T-cell (primary cell): ENCODE data around the gene ZSCAN18. TPM values are rescaled to one million over a fixed set of nuclear protein-coding genes. Genes with fewer than 3 reads are reported as not detected.

ENCODE experiments used
- ATAC-seq, 4 experiments: fragments of 200-7000 bp in 3 of 4; fragments of 150-1000 bp in 1 of 4; cut with Tn5 transposase; replicated peaks in 1 of 4; 1 replicate in 3 of 4; 2 replicates in 1 of 4; pipeline ENCODE4 v1.10.0; 2021; ENCODE audit warnings: moderate library complexity in 3 of 4, mild to moderate bottlenecking in 2 of 4, moderate number of reproducible peaks in 1 of 4
- CTCF ChIA-PET, 2 donors: fragments of 300-600 bp; sonication (Branson Sonifier 250); formaldehyde crosslinking; loops; one replicate each; lab custom pipeline; 2022; ENCODE audit warnings: antibody characterized with exemption in 2 of 2; lab: Charles Lee
- POLR2A ChIA-PET, 2 donors: fragments of 300-600 bp; sonication (Branson Sonifier 250); formaldehyde crosslinking; loops; one replicate each; lab custom pipeline; 2022; ENCODE audit warnings: antibody characterized with exemption in 2 of 2; lab: Charles Lee
- DNase-seq, 35 experiments: peaks; one replicate each; pipeline versions ENCODE4 v3.0.0 to v3.0.0-alpha.2; 2013 to 2023
- H3K27ac ChIP-seq: one replicate; pipeline ENCODE4 v1.5.1; 2013; ENCODE audit warnings: low read length
- H3K27me3 ChIP-seq, 2 experiments: replicated peaks in 1 of 2; 1 replicate in 1 of 2; 2 replicates in 1 of 2; pipeline versions ENCODE4 v1.6.1 to v1.7.0; 2013; ENCODE audit warnings: low read length in 1 of 2, mixed read lengths in 1 of 2; ENCODE audit not compliant: control insufficient read depth in 2 of 2, insufficient read depth in 2 of 2; ENCODE audit errors: extremely low read depth in 1 of 2
- H3K36me3 ChIP-seq, 2 donors: 1 replicate in 1 of 2; 2 replicates in 1 of 2; pipeline versions ENCODE4 v1.6.1 to v1.7.0; 2013; ENCODE audit warnings: low read length in 1 of 2; ENCODE audit not compliant: control insufficient read depth in 2 of 2, insufficient read depth in 1 of 2; ENCODE audit errors: extremely low read depth in 1 of 2
- H3K4me1 ChIP-seq, 2 experiments: 1 replicate in 1 of 2; 2 replicates in 1 of 2; pipeline versions ENCODE4 v1.6.1 to v1.7.0; 2013; ENCODE audit warnings: low read length in 2 of 2, mixed read lengths in 1 of 2; ENCODE audit not compliant: insufficient read depth in 2 of 2, control insufficient read depth in 1 of 2; ENCODE audit errors: extremely low read depth in 1 of 2
- H3K4me3 ChIP-seq, 2 donors: 1 replicate in 1 of 2; 2 replicates in 1 of 2; pipeline versions ENCODE4 v1.5.1 to v1.7.0; 2013; ENCODE audit warnings: mild to moderate bottlenecking in 2 of 2, low read length in 1 of 2, moderate library complexity in 1 of 2; ENCODE audit not compliant: control insufficient read depth in 1 of 2; ENCODE audit errors: extremely low read depth in 1 of 2
- H3K9me3 ChIP-seq: 2 replicates; pipeline ENCODE4 v1.7.0; 2013
- H3K27ac Mint-ChIP-seq, 2 donors: one replicate each; pipeline ENCODE4 v1.8.0; 2020 to 2021; ENCODE audit warnings: mild to moderate bottlenecking in 2 of 2, mixed read lengths in 2 of 2
- H3K27me3 Mint-ChIP-seq, 2 donors: one replicate each; pipeline ENCODE4 v1.8.0; 2021 to 2022; ENCODE audit warnings: mixed read lengths in 2 of 2
- H3K36me3 Mint-ChIP-seq: one replicate; pipeline ENCODE4 v1.8.0; 2021; ENCODE audit warnings: mixed read lengths
- H3K4me1 Mint-ChIP-seq, 3 donors: one replicate each; pipeline ENCODE4 v1.8.0; 2020 to 2022; ENCODE audit warnings: mixed read lengths in 3 of 3, mild to moderate bottlenecking in 1 of 3
- H3K4me3 Mint-ChIP-seq, 3 donors: one replicate each; pipeline ENCODE4 v1.8.0; 2020 to 2022; ENCODE audit warnings: mild to moderate bottlenecking in 3 of 3, mixed read lengths in 3 of 3, moderate library complexity in 3 of 3
- H3K9me3 Mint-ChIP-seq, 3 donors: one replicate each; pipeline ENCODE4 v1.8.0; 2020 to 2022; ENCODE audit warnings: mixed read lengths in 3 of 3
- WGBS: methylation state at CpG from one replicate; pipeline ENCODE4 v1.1.5; 2013; ENCODE audit warnings: missing lambda C conversion rate; ENCODE audit not compliant: insufficient coverage; 5-methylcytosine and 5-hydroxymethylcytosine counted together
- total RNA-seq, 35 experiments: library from RNA in 6 of 35; stranded (reverse) in 6 of 35; fragments of 120-200 nt in 1 of 35; gene quantifications; one replicate each; pipeline versions ENCODE4 v1.2.1 to v1.2.4 and lab custom pipeline; 2013 to 2026

Gene ZSCAN18
- total RNA-seq, 5 donors from 2014 or later (not counting 1 experiment from before 2014, with no cell fraction given): 45.3 to 62.6 (median 52.4) TPM

DNA sequence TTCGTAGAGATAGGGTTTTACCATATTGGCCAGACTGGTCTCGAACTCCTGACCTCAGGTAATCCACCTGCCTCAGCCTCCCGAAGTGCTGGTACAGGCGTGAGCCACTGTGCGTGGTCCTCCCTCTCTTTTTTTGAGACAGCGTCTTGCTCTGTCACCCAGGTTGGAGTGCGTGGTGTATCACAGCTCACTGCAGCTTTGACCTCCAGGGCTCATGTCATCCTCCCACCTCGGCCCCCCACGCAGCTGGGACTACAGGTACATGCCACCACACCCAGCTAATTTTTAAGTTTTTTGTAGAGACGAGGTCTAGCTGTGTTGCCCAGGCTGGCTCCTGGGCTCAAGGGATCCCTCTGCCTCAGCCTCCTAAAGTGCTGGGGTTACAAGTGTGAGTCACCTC, 18.2 kb downstream of the ZSCAN18 start:
- ChIA-PET CTCF (interaction anchor here in 1 of 2 donors (0.7 kb wide), 1 partner anchor 381 kb away, joined by 9 read pairs; no protein-coding TSS in a partner anchor), POLR2A (no interaction called here)
- DNase-seq (no peak), ATAC-seq (no peak)
- H3K27ac ChIP-seq: no peak overlapping the region
- H3K36me3 ChIP-seq: peaks cover 0 to 4% of the 10 kb centered on the region in 2 donors
- peaks cover 6 to 38% (median 31%) of the 10 kb centered on the region in 3 donors for H3K9me3 Mint-ChIP-seq
- 83% methylated on average over 6 of the region's 10 CpGs for WGBS
- H3K4me1 Mint-ChIP-seq: no peaks in the 10 kb centered on the region
- no peak overlapping the region for H3K27ac Mint-ChIP-seq
- peaks cover 5% of the 10 kb centered on the region for H3K9me3 ChIP-seq
- H3K4me3 Mint-ChIP-seq: no peak overlapping the region
- H3K4me1 ChIP-seq: no peaks in the 10 kb centered on the region
- no peak overlapping the region for H3K4me3 ChIP-seq
- H3K36me3 Mint-ChIP-seq: peaks cover 21% of the 10 kb centered on the region
- no peaks in the 10 kb centered on the region for H3K27me3 ChIP-seq
- H3K27me3 Mint-ChIP-seq: no peaks in the 10 kb centered on the region

DNA sequence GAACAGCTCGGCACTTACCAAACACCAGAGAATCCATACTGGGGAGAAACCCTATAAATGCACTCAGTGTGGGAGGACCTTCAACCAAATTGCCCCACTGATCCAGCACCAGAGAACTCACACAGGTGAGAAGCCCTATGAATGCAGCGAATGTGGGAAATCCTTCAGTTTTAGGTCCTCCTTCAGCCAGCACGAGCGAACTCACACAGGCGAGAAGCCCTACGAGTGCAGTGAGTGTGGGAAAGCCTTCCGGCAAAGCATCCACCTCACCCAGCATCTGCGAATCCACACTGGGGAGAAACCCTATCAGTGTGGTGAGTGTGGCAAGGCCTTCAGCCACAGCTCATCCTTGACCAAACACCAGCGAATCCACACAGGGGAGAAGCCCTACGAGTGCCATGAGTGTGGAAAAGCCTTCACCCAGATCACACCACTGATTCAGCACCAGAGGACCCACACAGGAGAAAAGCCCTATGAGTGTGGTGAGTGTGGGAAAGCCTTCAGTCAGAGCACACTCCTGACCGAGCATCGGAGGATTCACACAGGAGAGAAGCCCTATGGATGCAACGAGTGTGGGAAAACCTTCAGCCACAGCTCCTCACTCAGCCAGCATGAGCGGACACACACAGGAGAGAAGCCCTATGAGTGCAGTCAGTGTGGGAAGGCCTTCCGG, 30.7 kb downstream of the ZSCAN18 start:
- Mint-ChIP-seq H3K27me3 (no peaks in the 10 kb centered on the region), H3K9me3 (peaks cover 23 to 65% (median 54%) of the 10 kb centered on the region in 3 donors), H3K4me1 (no peaks in the 10 kb centered on the region), H3K36me3 (peaks cover 54% of the 10 kb centered on the region), H3K4me3 (no peak overlapping the region), H3K27ac (no peak overlapping the region)
- Histone ChIP-seq H3K4me3 (no peak overlapping the region), H3K9me3 (peaks cover 3% of the 10 kb centered on the region), H3K27ac (no peak overlapping the region), H3K27me3 (no peaks in the 10 kb centered on the region), H3K4me1 (no peaks in the 10 kb centered on the region), H3K36me3 (no peaks in the 10 kb centered on the region)
- ATAC-seq (no peak), DNase-seq (no peak)
- ChIA-PET POLR2A (no interaction called here), CTCF (no interaction called here)
- WGBS: 92% methylated on average over 7 of the region's 15 CpGs

DNA sequence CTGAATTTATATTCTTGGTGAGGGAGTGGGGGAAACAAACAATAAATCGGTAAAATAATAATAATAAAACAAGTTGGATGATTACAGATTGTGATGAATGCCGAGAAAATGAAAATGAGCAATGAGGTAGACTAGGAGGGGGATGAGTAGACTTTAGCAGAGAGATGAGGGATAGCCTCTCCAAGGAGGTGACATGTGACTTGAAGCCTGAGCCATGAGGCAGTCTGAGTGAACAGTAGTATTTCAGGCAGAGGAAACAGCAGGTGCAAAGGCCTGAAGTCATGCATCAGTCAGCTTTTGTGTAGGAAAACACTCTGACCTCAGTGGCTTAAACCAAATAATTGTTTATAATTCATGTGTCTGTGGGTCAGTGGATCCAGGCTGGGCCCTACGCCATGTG, 34.3 kb downstream of the ZSCAN18 start:
- no peak overlapping the region for H3K27ac ChIP-seq
- CTCF ChIA-PET: no interaction called here
- POLR2A ChIA-PET: no interaction called here
- H3K27ac Mint-ChIP-seq: no peak overlapping the region
- peaks cover 50% of the 10 kb centered on the region for H3K36me3 Mint-ChIP-seq
- H3K9me3 Mint-ChIP-seq: peaks cover 22 to 57% (median 50%) of the 10 kb centered on the region in 3 donors
- no CpG with 5 or more reads among the region's 3 CpGs for WGBS
- no peak overlapping the region for H3K4me3 Mint-ChIP-seq
- H3K4me3 ChIP-seq: no peak overlapping the region
- DNase-seq: no peak
- H3K36me3 ChIP-seq: no peaks in the 10 kb centered on the region
- no peak for ATAC-seq
- H3K27me3 ChIP-seq: peaks cover 0 to 21% of the 10 kb centered on the region in 2 experiments
- H3K4me1 Mint-ChIP-seq: peaks cover 3 to 6% (median 4%) of the 10 kb centered on the region in 3 donors
- H3K27me3 Mint-ChIP-seq: peaks cover 0 to 10% of the 10 kb centered on the region in 2 donors
- H3K4me1 ChIP-seq: peaks cover 0 to 13% of the 10 kb centered on the region in 2 experiments
- peaks cover 3% of the 10 kb centered on the region for H3K9me3 ChIP-seq

DNA sequence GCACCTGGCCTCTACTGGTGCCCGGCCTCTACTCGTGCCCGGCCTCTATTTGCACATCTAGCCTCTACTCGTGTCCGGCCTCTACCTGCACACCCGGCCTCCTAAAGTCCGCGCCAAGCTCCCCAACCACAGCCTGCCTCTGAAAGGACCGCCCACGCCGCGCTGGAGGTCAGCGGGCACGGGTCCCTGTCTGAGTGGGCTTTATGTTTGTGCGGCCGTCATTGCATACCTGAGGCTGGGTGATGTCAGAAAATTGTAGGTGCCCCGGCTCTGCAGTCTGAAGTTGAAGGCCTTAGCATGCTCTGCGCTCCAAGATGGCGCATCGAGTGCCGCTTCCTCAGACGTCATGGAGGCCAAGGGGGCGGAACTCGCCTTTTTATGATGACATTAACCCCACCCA, 37.8 kb downstream of the ZSCAN18 start:
- peaks cover 0 to 46% of the 10 kb centered on the region in 2 experiments for H3K27me3 ChIP-seq
- peaks cover 10 to 42% (median 35%) of the 10 kb centered on the region in 3 donors for H3K9me3 Mint-ChIP-seq
- H3K36me3 ChIP-seq: no peaks in the 10 kb centered on the region
- H3K9me3 ChIP-seq: no peaks in the 10 kb centered on the region
- POLR2A ChIA-PET: no interaction called here
- WGBS: 99% methylated on average over 9 of the region's 24 CpGs
- no peak overlapping the region for H3K4me3 ChIP-seq
- peaks cover 10 to 29% of the 10 kb centered on the region in 2 donors for H3K27me3 Mint-ChIP-seq
- peaks cover 5 to 8% (median 8%) of the 10 kb centered on the region in 3 donors for H3K4me1 Mint-ChIP-seq
- ATAC-seq: no peak
- no peak for DNase-seq
- no peak overlapping the region for H3K27ac ChIP-seq
- peaks cover 0 to 14% of the 10 kb centered on the region in 2 experiments for H3K4me1 ChIP-seq
- H3K4me3 Mint-ChIP-seq: peak overlapping the region; percentile 36 to 79 (median 49)
- CTCF ChIA-PET: no interaction called here
- peaks cover 41% of the 10 kb centered on the region for H3K36me3 Mint-ChIP-seq
- H3K27ac Mint-ChIP-seq: no peak overlapping the region

DNA sequence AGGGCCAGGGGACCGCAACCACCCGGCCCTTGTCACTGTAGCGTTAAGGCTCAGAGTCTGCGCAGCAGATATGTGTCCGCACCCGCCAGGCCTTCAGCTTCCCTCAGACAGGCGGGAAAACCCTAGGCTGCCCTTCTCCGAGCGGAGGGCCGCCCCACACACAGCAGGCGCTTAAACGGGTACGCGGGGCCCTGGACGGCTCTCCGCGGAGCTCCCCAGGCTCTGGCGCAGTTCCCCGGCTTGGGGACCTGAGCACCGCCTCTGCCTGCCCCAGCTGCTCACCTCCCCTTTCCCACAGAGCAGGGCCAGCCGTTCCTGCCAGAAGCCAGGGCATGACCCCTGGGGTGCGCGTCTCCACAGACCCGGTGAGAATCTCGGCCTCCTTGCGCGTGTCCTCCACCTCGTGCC, 38.4 kb downstream of the ZSCAN18 start:
- Histone ChIP-seq H3K36me3 (no peaks in the 10 kb centered on the region), H3K27me3 (peaks cover 0 to 52% of the 10 kb centered on the region in 2 experiments), H3K9me3 (no peaks in the 10 kb centered on the region), H3K4me3 (peak overlapping the region; percentile 33 to 72), H3K4me1 (peaks cover 0 to 14% of the 10 kb centered on the region in 2 experiments), H3K27ac (no peak overlapping the region)
- ATAC-seq (no peak), DNase-seq (peak in 1 of 35 experiments; percentile 8)
- Mint-ChIP-seq H3K36me3 (peaks cover 36% of the 10 kb centered on the region), H3K4me1 (peaks cover 5 to 9% (median 8%) of the 10 kb centered on the region in 3 donors), H3K9me3 (peaks cover 11 to 40% (median 34%) of the 10 kb centered on the region in 3 donors), H3K27ac (no peak overlapping the region), H3K4me3 (peak overlapping the region; percentile 36 to 79 (median 49)), H3K27me3 (peaks cover 13 to 31% of the 10 kb centered on the region in 2 donors)
- WGBS: 46% methylated on average over 27 of the region's 28 CpGs
- CTCF ChIA-PET: no interaction called here
- POLR2A ChIA-PET: interaction anchor here (0.6 kb wide), 2 partner anchors 42 to 210 kb away, joined by 3 read pairs; partner anchors contain the start of gene ZNF587 (in 1 of the 2)

DNA sequence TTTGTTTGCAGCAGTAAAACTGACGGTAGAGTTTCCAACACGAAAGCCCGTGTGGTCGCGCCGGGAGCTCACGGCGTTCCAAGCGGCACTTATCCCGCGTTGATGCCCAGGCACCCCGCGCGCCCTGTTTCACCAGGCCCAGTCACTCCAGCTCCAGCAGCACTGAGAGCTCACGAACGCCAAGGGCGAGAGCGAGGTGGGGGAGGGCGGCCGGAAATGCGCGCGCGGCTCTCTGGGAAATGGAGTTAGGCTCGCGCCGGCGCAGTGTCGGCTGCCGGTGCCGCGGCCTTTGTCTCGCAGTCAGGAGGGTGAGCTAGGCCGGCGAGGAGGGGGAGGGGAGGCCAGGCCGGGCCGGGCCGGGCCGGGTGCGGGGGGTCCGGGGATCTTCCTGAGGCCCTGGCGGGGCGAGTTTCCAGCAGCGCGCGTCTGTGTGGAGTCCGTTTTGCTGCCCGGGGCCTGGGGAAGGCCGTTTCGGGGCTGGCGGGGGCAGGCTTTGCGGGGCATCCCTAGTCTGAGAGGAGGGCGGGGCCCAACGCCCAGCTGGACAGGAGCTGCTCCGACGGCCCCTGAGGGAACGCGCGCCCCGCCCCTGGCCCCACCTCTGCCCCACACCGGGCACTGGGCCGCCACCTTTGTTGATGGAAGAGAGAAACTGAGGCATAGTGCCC, 38.9 kb downstream of the ZSCAN18 start, which contains the start of gene ZNF135:
ZNF135 (plus strand) TSS at position 280 of the 668 bp plus-strand sequence. CDS start 721 bp downstream, outside the sequence.
- peak within 1 kb of the TSS; percentile 33 to 72 for H3K4me3 ChIP-seq
- peak within 1 kb of the TSS; percentile 66 to 68 for H3K27ac Mint-ChIP-seq
- peaks cover 11 to 41% (median 35%) of the 10 kb centered on the region in 3 donors for H3K9me3 Mint-ChIP-seq

More for the DNA sequence above, 38.9 kb downstream of the ZSCAN18 start, which contains the start of gene ZNF135:
- peaks cover 0 to 14% of the 10 kb centered on the region in 2 experiments for H3K4me1 ChIP-seq
- peaks cover 5 to 9% (median 8%) of the 10 kb centered on the region in 3 donors for H3K4me1 Mint-ChIP-seq
- no peak within 1 kb of the TSS for H3K27ac ChIP-seq
- peaks cover 34% of the 10 kb centered on the region for H3K36me3 Mint-ChIP-seq
- POLR2A ChIA-PET: interaction anchor here (0.6 kb wide), 4 partner anchors 42 to 210 kb away, joined by 3 to 8 read pairs (median 4); partner anchors contain the start of gene ZNF587 (in 1 of the 2)
- DNase-seq: peak in 34 of 35 experiments; percentile 7 to 80 (median 60)
- peak within 1 kb of the TSS; percentile 77 to 79 (median 79) for H3K4me3 Mint-ChIP-seq
- peaks cover 16 to 31% of the 10 kb centered on the region in 2 donors for H3K27me3 Mint-ChIP-seq
- WGBS: 12% methylated on average over 56 of the region's 62 CpGs
- H3K36me3 ChIP-seq: no peaks in the 10 kb centered on the region
- ATAC-seq: peak; percentile 83 to 96 (median 88)
- no peaks in the 10 kb centered on the region for H3K9me3 ChIP-seq
- CTCF ChIA-PET: no interaction called here
- H3K27me3 ChIP-seq: peaks cover 0 to 56% of the 10 kb centered on the region in 2 experiments
